GM21528 (cell line): ENCODE results near the gene CRYGN.

Experiments
- ATAC-seq: cut with Tn5 transposase; IDR thresholded peaks from one replicate; pipeline ENCODE4 v1.9.1; 2021; ENCODE audit warnings: mild to moderate bottlenecking, moderate library complexity; ENCODE audit not compliant: unreplicated experiment, low FRiP score

The CRYGN gene

DNA sequence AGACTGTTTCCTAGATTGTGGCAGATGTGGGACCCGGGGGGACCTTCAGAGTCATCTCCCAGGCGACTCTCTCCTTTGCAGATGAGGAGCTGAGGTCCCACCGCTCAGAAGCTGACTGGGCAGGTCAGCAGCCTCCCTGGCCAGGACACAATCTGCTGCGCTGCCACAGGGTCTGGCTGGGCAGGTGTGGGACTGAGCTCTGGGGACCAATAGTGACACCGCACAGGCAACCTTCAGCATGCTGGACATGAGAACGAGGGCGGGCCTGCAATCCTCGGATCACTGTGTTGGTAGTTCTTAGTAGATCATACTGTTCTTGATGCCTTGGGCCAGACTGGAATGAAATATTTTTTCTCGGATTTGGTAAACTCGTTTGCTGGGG lies 20.5 kb upstream of the CRYGN start:
- no peak for ATAC-seq

DNA sequence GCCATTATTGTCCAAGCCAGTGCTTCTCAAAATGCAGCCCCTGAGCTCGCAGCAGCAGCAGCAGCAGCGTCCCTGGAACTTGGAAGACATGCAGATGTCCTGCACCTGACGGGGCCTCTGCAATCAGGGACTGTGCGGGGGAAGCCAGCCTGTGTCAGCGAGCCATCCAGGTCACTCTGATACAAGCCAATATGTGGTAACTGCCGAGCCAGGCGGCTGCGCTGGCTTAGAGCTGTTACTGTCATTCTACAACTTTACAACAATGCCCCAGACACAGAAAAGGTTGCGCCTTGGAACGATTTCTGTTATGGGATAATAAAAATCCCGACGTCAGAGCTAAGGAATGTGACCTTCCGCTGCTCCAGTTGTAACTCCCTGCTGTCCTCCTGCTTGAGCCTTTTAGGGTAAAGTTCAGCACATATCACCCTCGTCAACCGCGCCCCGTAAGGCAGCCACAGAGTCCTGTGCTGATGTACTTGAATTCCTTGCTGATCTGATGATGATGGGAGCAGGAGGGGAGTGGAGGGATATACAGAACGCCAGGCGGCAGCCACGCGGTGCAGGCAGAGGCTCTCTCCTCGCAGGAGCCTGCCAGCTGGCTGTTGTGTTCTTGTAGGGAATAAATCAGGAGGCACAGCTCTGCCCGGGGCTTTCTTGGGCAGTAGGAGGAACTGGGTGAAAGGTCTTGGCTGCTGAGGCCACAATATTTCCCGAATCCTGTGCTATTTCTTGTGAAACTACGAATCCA lies 20.0 kb upstream of the CRYGN start:
- ATAC-seq: no peak

DNA sequence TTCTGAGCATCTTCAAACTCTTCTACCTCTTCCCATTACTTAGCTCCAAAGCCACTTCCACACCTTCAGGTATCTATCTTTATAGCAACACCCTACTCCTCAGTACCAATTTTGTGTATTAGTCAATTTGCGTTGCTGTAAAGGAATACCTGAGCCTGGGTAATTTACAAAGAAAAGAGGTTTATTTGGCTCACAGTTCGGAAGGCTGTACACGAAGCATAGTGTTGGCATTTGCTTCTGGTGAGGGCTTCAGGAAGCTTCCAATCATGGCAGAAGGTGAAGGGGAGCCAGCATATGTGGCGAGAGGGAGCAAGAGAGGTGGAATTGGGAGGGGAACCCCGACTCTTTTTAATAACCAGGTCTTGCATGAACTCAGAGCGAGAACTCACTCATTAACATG lies 17.6 kb upstream of the CRYGN start:
- ATAC-seq: no peak

DNA sequence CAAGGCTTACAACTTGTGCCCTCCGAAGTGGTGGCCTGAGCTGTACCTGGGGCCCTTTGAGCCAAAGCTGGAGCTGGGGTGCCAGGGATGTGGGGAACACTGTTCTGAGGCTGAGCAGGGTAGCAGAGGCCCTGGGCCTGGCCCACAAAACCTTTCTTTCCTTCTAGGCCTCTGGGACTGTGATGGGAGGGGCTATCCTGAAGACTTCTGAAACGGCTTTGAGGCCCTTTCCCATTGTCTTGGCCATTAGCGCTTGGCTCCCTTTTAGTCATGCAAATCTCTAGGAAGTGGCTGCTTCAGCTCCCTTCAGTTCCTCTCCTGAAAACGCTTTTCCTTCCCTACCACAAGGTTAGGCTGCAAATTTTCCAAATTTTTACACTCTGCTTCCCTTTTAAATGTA lies 16.8 kb upstream of the CRYGN start:
- ATAC-seq: no peak

DNA sequence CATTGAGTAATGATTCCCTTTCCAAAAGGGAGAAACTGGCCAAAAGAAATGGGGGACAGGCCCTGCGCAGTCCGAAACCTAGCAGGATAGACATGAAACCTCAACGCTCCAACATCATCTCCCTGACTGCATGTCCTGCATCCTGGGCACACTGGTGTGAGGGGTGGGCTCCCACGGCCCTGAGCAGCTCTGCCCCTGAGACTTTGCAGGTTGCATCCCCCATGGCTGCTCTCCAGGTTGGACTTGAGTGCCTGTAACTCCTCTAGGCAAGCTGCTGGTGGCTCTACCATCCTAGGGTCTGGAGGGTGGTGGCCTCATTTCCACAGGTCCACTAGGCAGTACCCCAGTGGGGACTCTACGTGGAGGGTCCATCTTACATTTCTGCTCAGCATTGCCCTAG lies 16.3 kb upstream of the CRYGN start:
- no peak for ATAC-seq

DNA sequence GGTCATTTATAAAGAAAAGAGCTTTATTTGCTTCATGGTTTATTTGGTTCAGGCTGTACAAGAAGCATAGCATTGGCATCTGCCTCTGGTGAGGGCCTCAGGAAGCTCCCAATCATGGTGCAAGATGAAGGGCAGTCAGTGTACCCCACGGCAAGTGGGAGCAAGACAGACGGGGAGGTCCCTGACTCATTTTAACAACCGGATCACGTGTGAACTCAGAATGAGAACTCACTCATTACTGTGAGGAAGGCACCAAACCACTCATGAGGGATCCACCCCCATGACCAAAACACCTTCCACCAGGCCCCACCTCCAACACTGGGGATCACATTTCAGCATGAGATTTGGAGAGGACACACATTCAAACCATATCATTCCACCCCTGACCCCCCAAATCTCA lies 15.7 kb upstream of the CRYGN start:
- ATAC-seq: no peak

DNA sequence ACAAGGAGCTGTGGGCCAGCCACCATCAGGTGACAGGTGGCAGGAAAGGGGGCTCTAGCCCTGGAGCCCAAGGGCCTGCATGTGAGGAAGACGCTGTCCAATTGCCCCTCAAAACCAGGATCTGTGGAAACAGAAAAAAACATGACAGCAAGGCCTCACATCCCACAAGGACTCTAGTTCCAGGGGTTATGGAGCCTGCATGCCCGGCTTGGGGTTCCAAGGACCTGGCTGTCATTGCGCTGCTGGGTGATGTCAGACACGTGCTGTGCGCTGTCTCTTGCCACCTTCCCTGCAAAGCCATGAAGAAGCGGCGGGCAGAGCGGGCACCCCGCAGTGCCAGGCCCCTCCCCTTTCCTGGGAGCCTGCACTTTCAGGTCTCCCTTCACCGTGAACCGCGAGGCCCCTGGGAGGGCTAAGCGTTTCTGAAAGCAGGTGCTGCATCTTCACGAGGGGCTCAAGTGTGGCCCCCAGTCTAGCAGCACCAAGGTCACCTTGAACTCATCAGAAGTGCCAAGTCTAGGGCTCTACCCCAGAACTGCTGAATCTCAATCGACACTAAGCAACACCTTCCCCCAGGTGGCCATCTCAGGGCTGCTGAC lies 15.1 kb upstream of the CRYGN start:
- ATAC-seq: no peak

DNA sequence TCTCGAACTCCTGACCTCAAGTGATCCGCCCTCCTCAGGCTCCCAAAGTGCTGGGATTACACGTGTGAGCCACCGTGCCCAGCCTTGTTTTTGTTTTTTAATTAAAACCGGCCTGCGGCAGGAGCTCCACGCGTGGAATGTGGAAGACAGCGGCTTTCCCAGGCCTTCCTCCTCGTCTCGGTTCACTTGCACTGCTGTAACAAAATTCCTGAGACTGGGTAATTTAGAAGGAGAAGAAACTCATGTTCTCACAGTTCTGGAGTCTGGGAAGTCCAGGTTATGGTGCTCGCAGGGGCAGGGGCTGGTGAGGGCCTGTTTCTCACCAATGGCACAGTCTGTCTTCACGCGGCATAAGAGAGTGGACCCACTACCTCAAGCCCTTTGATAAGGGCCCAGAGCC lies 14.4 kb upstream of the CRYGN start:
- no peak for ATAC-seq

DNA sequence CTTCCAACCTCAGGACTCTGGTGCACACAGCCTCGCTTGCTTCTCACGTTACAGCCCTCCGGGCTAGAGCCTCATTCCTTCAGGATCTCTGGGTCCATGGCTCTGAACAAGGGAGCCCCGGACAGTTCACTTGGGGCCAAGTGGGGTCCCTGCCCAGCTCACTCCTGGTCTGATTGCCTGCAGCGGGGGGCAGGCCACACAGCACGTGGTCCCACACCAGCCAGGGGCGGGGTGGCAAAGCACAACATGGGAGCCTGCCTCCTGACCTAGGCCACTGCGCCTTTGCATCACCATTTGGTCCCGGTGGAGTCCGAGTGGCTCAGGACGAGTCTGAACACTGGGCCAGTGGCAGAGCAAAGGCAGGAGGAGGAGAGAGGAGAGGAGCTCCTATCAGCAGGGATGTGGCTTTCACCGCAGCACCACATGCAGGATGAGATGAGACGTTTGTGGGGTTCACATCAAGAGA lies 13.4 kb upstream of the CRYGN start:
- ATAC-seq: no peak

DNA sequence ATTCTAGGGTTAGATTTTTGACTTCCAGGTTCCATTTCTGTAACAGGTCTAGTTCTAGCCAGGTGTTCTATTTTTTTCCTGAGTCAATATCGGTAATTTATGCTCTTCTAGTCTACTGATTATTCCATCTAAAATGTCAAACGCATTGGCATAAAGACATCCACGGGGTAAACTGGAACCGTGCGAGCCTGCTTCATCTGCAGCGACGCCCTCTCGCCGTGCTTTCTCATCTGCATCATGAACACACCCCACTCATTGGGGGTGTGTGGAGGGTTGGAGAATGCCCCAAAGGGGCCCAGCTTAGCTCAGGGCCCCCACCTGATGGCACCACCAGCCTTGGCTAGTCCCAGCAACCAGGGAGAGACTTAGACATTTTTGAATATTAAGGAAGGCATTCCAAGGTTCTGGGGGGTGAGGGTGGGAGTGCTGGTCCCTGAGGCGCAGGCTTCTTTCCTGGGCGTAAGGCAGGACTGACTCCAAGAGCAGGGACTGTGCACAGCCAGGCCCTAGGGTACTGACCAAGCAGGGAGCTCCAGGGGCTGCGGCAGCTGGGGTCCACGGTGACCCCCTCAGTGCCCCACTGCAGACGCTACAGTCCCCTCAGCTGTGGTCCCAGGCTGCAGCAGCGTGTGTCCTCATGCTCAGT lies 12.9 kb upstream of the CRYGN start:
- no peak for ATAC-seq

DNA sequence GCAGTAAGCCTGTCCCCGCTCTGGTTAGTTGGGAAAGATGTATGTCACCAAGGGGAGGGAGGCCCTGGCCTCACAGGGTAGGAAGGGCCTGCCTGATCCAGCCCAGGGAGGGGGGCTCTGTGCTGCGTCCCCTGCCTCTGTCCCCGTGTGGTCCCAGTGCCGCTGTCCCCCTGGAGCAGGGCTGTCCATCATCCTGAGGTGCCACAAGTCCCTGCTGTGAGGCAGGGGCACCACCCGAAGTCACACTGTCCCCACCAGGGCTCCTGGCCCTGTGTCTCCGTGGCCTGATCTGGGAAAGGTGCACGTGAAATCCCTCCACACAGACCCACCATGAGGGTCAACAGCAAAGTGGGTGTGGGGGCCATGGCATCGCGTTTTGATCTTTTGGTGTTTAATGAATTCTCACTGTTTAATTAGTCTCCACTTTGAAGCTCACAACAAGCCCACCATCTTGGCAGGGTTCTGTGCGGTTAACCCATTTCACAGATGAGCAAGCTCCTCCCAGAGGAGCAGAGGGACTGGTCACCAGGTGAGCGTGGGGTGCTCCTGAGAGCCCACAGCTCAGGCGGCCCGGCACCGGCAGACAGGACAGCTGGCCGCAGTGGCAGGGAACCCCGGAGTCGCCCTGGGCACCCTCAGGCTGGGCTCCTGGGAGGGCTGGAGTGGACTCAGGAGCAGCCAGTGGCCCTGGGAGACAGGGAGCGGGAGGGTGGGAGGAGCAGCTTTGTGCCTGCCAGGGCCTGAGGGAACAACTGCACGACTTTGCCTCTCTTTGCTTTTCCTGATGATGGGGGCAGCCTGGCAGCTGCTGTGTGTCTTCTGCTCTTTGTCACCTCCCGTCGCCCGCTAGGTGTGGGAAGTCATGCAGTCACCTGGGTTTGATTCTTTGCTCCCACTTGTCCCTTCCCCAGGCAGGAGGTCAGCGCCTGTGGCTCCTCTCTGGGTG lies 12.0 kb upstream of the CRYGN start:
- no peak for ATAC-seq

DNA sequence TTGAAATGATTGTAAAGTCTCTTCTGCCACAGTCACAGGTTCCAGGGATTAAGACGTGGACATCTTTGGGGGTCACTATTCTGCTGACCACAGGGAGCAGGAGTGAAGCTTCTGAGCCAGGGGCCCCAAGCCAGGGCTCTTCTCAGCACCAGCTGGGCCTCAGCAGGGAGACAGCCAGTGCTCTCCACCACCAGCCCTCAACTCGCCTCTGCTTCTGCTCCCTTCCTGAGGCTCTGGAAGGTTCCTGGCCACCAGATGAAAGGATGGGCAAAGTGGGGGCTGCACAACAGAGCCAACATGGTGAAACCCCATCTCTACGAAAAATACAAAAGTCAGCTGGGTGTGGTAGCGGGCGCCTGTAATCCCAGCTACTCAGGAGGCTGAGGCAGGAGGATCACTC lies 11.2 kb upstream of the CRYGN start:
- ATAC-seq: no peak

DNA sequence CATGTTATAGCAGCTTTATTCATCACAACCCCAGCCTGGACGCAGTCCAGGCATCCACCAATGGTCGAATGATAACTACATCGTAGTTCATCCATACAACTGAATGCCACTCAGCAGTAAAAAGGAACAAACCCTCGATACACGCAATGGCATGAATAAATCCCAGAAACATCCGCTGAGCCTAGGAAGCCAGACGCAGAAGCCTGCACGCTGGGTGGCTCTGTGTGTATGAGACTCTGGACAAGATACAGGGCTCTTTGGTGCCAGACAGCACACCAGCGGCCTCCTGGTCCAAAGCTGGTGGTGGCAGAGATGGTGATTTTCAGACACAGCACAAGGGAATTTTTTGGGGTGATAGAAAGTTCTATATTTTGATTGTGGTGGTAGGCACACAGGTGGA lies 10.0 kb upstream of the CRYGN start:
- no peak for ATAC-seq

DNA sequence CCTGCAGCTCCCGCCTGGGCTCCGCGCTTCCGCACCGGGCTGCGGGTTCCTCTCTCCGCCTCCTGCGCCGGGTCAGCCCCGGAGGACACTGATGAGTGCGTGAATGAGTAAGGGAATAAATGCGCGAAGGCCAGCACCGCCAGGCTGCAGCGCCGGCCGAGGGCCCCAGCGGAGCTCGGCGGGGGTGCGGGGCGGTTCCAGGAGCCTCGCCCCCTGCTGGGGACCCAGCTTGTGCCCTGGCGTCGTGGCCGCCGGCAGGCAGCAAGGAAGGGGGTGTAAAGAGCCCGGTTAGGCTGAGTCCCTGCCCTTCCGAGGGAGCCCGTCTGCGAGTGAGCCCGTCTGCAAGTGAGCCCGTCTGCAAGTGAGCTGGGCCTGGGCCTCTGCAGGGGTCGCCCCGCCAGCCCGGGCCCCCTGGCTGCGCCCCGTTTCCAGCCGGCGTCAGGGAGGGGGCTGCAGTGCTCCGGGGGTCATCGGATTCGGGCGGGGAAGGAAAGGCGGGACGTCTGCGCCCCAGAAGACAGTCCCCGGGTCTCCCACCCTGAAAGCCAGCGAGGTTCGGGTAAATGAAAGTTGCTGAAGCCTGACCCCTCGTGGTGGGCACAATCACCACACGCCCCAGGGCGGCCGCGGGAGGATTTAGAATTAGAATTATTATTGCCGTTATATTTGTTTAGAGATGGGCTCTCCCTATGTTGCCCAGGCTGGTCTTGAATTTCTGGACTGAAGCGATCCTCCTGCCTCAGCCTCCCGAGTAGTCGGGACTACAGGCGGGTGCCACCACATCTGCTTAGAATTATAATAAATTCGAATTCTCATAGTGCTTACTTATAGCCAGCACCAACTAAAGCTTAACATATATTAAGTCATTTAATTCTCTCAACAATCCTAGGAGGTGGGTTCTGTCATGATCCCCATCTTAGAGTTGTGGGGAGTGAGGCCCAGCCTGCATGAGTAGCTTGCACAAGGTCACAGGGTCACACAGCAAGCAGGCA lies 8.6 kb upstream of the CRYGN start:
- ATAC-seq: no peak

DNA sequence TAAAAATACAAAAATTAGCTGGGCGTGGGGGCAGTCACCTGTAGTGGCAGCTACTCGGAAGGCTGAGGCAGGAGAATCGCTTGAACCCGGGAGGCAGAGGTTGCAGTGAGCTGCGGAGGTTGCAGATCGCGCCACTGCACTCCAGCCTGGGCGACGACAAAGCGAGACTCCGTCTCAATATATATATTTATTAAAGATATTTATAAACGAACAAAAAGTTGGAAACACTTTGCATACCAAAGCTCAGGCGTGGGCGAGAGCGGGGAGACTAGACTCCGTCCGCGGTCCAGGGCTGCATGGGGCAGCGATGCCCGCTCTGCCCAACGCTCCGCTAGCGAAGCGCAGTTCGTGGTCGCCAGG lies 7.9 kb upstream of the CRYGN start:
- ATAC-seq: no peak

DNA sequence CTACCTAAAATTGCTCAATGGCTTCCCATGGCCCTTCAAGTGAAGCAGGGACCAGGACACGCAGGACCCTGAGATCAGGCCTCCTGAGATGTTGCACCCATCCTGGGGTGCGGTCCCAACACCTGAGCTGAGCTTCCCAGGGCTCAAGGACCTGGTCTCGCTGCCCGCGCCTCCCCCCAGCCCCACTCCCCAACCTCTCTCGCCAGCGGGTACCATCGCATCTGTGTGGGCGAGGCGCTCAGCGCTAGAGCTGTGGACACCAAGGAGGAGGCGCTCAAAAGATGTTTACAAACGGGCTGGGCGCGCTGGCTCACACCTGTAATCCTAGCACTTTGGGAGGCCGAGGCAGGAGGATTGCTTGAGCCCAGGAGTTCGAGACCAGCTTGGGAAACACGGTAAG lies 7.4 kb upstream of the CRYGN start:
- ATAC-seq: no peak

DNA sequence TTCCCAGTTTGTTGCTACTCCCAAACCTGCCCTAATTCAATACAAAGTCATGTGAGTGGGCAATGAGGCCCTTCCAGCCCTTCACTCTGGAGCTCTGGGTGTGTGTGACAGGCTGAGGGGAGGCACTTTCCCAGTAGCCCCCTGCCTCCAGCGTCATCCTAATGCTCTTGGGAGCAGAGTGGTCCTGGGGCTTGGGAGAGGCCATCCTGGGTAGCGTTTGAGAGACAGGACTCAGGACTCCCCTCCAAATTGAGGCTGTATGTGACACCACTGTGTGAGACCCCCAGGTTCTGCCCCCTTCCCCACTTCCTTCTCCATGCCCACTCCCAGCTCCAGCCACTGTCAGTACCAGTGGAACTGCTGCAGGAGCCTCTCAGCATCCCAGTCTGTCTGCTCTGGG lies 6.5 kb upstream of the CRYGN start:
- no peak for ATAC-seq

DNA sequence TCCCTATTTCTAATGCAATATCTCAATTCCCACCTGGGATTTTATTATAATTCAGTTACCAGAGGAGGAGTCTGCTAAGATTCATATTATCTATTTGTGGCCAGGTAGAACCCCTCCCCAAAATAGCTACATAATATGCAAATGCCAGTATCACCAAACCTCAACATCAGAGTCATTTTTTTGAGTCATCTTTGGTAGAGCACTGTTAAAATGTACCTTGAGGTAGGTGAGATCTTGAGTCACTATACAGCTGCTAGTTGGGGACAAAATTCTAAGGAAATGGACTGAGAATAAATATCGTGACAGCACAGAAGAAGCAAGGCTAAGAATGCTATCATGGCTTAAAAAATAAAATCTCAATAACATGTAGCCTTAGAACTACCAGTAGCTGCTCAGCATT lies 4.7 kb upstream of the CRYGN start:
- no peak for ATAC-seq

DNA sequence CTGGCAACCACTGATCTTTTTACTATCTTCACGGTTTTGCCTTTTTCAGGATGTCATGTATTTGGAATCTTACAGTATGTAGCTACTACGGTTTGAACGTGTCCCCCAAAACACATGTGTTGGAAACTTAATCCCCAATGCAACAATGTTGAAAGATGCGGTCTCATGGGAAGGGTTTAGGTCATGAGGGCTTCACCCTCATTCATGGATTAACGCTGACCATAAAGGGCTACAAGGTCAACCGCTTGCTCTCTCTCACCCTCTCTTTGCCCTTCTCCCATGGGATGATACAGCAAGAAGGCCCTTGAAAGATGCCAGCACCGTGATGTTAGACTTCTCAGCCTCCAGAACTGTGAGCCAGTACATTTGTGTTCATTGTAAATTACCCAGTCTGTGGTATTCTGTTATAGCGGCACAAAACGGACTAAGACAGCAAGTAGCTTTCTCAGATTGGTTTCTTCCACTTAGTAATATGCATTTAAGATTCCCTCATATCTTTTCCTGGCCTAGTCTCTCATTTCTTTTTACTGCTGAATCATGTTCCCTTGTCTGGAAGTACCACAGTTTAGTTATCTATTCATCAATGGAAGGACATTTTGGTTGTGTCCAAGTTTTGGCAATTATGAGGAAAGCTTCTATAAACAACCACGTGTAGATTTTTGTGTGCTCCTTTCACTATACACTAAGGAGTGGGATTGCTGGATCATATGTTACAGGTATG lies 3.0 kb upstream of the CRYGN start:
- ATAC-seq: no peak
